GM19240 (cell line): ENCODE data around the gene MAD1L1.
"Not testable (repeated sequence)": the region's sequence is repeated elsewhere in the genome, so short reads cannot be mapped to it uniquely, and the experiment has no call there.

Experiments
- DNase-seq: peaks from one replicate; pipeline ENCODE4 v3.0.0; 2011; ENCODE audit warnings: low spot score; ENCODE audit not compliant: insufficient read length

MAD1L1 gene

DNA sequence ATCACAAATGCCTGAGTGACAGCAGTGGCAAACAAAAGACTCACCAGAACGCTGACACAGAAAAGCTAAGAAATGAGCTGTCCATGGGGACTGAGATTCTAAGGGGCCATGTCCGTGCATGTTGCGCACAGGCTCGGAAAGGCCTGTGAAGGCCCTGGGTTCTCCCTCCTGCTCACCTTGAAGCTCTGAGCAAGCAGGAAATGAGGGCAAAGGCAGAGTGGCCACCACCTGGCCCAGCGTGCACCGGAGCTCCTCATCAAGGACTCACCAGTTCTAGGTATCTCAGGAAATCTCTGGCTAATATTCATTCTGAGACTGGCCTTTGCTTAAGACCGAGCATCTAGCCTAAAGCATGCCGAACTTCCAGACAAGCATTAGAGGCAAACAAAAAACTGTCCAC is 52.7 kb downstream of the MAD1L1 start:
- DNase-seq, result no peak

- DNase-seq, result no peak
These were observed 57.2 kb downstream of the MAD1L1 start for GRCh38 chr7:2175514-2175913.

GRCh38 chr7:2175091-2175490 is 57.7 kb downstream of the MAD1L1 start:
- no peak for DNase-seq

- DNase-seq, result no peak
These were observed 59.4 kb downstream of the MAD1L1 start for GRCh38 chr7:2173189-2173827.

GRCh38 chr7:2172311-2173188 is 60.2 kb downstream of the MAD1L1 start:
- no peak for DNase-seq

GRCh38 chr7:2171855-2172254 is 60.9 kb downstream of the MAD1L1 start:
- no peak for DNase-seq

GRCh38 chr7:2170576-2171521 is 61.9 kb downstream of the MAD1L1 start:
- DNase-seq, result no peak

- no peak for DNase-seq
These were observed 62.7 kb downstream of the MAD1L1 start for GRCh38 chr7:2169923-2170575.

DNA sequence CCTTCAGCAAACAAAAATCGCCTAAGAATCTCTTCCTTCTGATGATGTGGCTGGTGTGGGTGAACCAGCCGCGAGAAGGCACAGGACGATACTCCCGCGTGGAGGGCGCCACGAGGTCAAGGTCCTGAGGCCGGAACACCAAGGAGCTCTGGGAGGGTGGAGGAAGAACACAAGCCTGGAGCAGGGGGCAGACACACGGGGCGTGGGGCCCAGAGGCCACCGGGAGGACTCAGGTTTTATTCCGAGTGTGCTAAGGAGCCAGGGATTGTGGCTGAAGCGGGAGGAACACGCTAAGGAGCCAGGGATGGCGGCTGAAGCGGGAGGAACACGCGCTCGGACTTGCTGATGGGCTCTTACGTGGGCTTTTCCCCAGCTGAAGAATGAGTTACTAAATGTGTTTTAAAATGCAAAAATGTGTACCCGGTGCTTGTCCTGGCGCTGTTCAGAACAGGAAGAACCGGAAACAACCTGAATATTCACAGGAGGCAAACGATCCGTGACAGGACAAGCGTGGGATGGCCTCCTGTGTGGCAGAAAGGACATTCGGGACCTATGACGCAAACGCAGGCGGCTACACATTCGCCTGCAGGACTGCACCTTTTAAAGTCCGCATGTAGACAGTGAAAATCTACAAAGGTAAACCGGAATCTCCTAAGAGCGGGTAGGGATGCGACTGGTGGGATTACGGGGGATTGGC is 64.0 kb downstream of the MAD1L1 start:
- DNase-seq, result no peak

- no peak for DNase-seq
These were observed 66.0 kb downstream of the MAD1L1 start for GRCh38 chr7:2166625-2167280.

GRCh38 chr7:2165610-2166594 is 66.8 kb downstream of the MAD1L1 start:
- peak; percentile 71 for DNase-seq

DNA sequence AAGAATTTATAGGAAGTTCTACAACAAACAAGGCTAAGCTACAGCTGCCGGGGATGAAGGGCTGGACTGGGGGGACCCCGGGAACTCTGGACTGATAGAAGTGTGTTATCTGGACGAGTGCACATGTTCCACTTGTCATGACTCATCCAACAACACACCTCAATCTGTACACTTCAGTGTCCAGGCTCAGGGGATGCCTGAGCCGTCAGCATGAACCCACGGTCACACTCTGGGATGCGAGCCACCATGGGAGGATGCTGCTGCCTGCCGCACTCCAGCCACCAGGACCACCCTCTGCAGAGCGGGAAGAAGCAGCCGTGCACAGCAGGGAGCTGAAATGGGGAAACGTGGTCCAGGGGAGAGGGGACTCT is 67.5 kb downstream of the MAD1L1 start:
- DNase-seq, result no peak

DNA sequence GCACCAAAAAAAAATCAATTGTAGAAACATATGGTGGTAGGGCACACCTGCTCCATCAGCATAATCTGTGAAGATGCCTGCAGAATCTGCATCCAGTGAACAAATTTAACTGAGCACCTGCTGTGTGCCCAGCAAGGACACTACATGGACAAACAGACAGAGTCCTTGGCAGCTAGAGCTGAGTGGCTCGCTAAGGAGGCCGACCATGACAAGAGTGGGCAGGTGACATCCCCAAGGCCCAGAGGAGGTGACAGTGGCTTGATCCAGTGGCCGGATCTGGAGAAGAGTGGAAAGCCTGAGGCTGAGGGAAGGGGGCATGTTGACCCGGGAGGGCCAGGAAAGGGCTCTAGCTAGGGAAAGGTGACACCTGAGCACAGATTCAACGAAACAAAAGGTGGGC is 68.1 kb downstream of the MAD1L1 start:
- no peak for DNase-seq

DNA sequence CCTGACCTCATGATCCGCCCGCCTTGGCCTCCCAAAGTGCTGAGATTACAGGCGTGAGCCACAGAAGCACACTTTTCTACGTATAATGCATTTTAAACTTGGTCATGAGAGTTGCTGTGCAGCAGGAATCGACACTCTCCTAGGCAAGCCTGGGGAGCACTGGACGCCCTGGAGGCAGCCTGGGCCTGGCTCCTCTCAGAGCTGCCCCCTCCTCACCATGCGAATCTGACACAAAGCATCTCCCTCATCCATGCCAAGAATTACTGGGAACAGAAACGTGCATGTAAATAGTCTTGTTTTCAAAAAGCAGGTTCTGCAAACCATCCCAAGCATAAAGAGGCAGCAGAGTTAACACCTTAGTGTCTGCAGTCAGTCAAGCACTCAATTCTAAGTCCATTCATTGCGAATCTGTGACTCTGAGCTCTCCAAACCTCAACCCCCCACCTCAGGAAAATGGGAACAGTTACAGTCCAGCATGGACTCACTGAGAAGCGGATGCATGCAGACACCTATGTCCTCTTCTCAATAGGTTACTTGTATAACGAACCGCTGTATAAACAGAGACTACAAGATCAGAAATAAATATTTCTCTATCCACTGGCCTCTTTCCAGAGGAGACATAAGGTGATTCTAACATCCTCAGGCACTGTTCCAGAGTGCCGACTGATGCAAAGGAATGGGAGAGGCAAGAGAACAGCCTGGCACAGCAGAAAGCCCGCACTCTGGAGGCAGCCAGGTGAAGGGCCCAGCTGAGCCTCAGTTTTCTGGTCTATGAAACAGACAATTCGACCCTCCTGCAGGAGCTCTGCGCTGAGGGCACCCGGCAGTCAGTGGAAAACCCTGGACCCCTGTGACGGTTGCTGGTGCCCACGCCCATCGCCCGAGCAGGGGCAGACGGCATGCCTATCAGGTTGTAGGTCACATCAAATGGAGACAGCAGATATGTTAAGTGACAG is 68.9 kb downstream of the MAD1L1 start:
- DNase-seq, result no peak

GRCh38 chr7:2162959-2163358 is 69.8 kb downstream of the MAD1L1 start:
- no peak for DNase-seq

GRCh38 chr7:2162004-2162902 is 70.5 kb downstream of the MAD1L1 start:
- not testable (repeated sequence) for DNase-seq

DNA sequence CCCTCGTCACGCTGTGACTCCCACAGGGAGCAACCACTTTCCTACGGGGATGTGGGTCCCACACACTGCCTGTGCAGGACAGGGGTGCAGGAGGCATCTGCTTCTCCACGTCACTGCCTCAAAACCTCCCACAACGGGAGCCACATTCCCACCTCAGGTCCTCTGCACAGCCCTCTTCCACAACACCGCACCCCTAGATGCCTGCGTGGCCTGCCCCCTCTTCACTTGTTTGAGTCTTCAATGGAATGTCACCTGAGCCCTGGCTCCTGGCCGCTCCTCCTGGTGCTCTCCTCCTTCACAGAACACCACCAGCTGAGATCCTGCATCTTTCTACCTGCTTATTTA is 73.6 kb downstream of the MAD1L1 start:
- DNase-seq, result no peak
